Neuronal stem cell (in vitro differentiated cells): ENCODE data around the gene AKAP6.

Experiments used
- DNase-seq: peaks from one replicate; pipeline ENCODE4 v3.0.0-alpha.2; 2013; ENCODE audit warnings: low spot score
- H2AFZ ChIP-seq: one replicate; pipeline ENCODE4 v1.6.1; 2013; ENCODE audit warnings: mild to moderate bottlenecking, low read length, inconsistent platforms
- H2AK5ac ChIP-seq: 2 replicates; pipeline ENCODE4 v1.6.1; 2013; ENCODE audit warnings: low read depth, mild to moderate bottlenecking, inconsistent platforms, low read length, moderate library complexity, mixed read lengths
- H2BK120ac ChIP-seq: 2 replicates; pipeline ENCODE4 v1.6.1; 2013; ENCODE audit warnings: low read depth, mild to moderate bottlenecking, inconsistent platforms, low read length, moderate library complexity, mixed read lengths
- H2BK12ac ChIP-seq: one replicate; pipeline ENCODE4 v1.6.1; 2013; ENCODE audit warnings: low read length, inconsistent platforms
- H2BK15ac ChIP-seq: 2 replicates; pipeline ENCODE4 v1.6.1; 2013; ENCODE audit warnings: mild to moderate bottlenecking, low read length, inconsistent platforms, mixed read lengths
- H2BK5ac ChIP-seq: one replicate; pipeline ENCODE4 v1.6.1; 2013; ENCODE audit warnings: inconsistent platforms, mild to moderate bottlenecking, low read length, moderate library complexity
- H3K14ac ChIP-seq: one replicate; pipeline ENCODE4 v1.6.1; 2013; ENCODE audit warnings: low read length, inconsistent platforms
- H3K18ac ChIP-seq: 2 replicates; pipeline ENCODE4 v1.6.1; 2013; ENCODE audit warnings: low read length, inconsistent platforms
- H3K23ac ChIP-seq: 2 replicates; pipeline ENCODE4 v1.6.1; 2013; ENCODE audit warnings: low read depth, mild to moderate bottlenecking, mixed read lengths, low read length, inconsistent platforms; ENCODE audit not compliant: poor library complexity
- H3K27ac ChIP-seq: replicated peaks from 3 replicates; pipeline ENCODE4 v1.5.1; 2013; ENCODE audit warnings: low read length, inconsistent platforms
- H3K27me3 ChIP-seq, 3 experiments: 2 replicates each; pipeline ENCODE4 v1.6.1; 2013; ENCODE audit warnings: low read length in 3 of 3, mild to moderate bottlenecking in 2 of 3, inconsistent platforms in 1 of 3, low read depth in 1 of 3, mixed read lengths in 1 of 3, moderate library complexity in 1 of 3; ENCODE audit not compliant: control insufficient read depth in 3 of 3, insufficient read depth in 3 of 3
- H3K36me3 ChIP-seq, 2 donors: replicated peaks in 1 of 2; 2 replicates each; pipeline ENCODE4 v1.6.1; 2013; ENCODE audit warnings: low read length in 2 of 2; ENCODE audit not compliant: control insufficient read depth in 2 of 2, insufficient read depth in 2 of 2
- H3K4ac ChIP-seq: 2 replicates; pipeline ENCODE4 v1.6.1; 2013; ENCODE audit warnings: inconsistent platforms, mild to moderate bottlenecking, low read length, moderate library complexity
- H3K4me1 ChIP-seq, 2 donors: 1 replicate in 1 of 2; 2 replicates in 1 of 2; pipeline ENCODE4 v1.6.1; 2013; ENCODE audit warnings: low read length in 2 of 2, low read depth in 1 of 2; ENCODE audit not compliant: control insufficient read depth in 2 of 2, insufficient read depth in 1 of 2
- H3K4me2 ChIP-seq: one replicate; pipeline ENCODE4 v1.6.1; 2013; ENCODE audit warnings: mild to moderate bottlenecking, low read length, inconsistent platforms; ENCODE audit not compliant: insufficient read depth, poor library complexity, severe bottlenecking
- H3K4me3 ChIP-seq, 2 donors: 2 replicates each; pipeline ENCODE4 v1.5.1; 2013; ENCODE audit warnings: low read length in 2 of 2, mild to moderate bottlenecking in 2 of 2, inconsistent platforms in 1 of 2, moderate library complexity in 1 of 2
- H3K79me1 ChIP-seq: one replicate; pipeline ENCODE4 v1.6.1; 2013; ENCODE audit warnings: low read depth, mild to moderate bottlenecking, inconsistent platforms, low read length, moderate library complexity
- H3K9ac ChIP-seq: one replicate; pipeline ENCODE4 v1.6.1; 2013; ENCODE audit warnings: mild to moderate bottlenecking, low read depth, low read length, inconsistent platforms; ENCODE audit not compliant: poor library complexity
- H3K9me3 ChIP-seq, 2 donors: replicated peaks in 1 of 2; 2 replicates each; pipeline versions ENCODE3 to v1.6.1; 2013; ENCODE audit warnings: low read length in 2 of 2, mild to moderate bottlenecking in 2 of 2, inconsistent platforms in 1 of 2, low read depth in 1 of 2, mixed read lengths in 1 of 2, moderate library complexity in 1 of 2; ENCODE audit not compliant: control insufficient read depth in 2 of 2, insufficient read depth in 1 of 2
- H4K8ac ChIP-seq: one replicate; pipeline ENCODE4 v1.6.1; 2013; ENCODE audit warnings: low read depth, mild to moderate bottlenecking, inconsistent platforms, low read length, moderate library complexity
- H4K91ac ChIP-seq: one replicate; pipeline ENCODE4 v1.6.1; 2013; ENCODE audit warnings: low read length, low read depth, mild to moderate bottlenecking, inconsistent platforms; ENCODE audit not compliant: poor library complexity
- WGBS, 2 donors: extraction: QIAGEN DNeasy Blood & Tissue Kit; methylation state at CpG; one replicate each; pipeline ENCODE4 v1.1.7; 2013; ENCODE audit warnings: missing lambda C conversion rate in 2 of 2, mixed read lengths in 1 of 2; ENCODE audit not compliant: insufficient read length in 2 of 2, insufficient replicate concordance in 1 of 2; ENCODE audit errors: extremely low coverage in 2 of 2; 5-methylcytosine and 5-hydroxymethylcytosine counted together

The AKAP6 gene

GRCh38 chr14:32472512-32473463 lies 143.7 kb downstream of the AKAP6 start:
- no peak overlapping the region for H3K4ac ChIP-seq
- no peak overlapping the region for H3K27ac ChIP-seq
- no peak overlapping the region for H3K18ac ChIP-seq
- H3K79me1 ChIP-seq = no peaks in the 10 kb centered on the region
- no peak overlapping the region for H3K9ac ChIP-seq
- H2AK5ac ChIP-seq = no peak overlapping the region
- no peak overlapping the region for H3K14ac ChIP-seq
- no peaks in the 10 kb centered on the region for H3K27me3 ChIP-seq
- no peak overlapping the region for H2BK12ac ChIP-seq
- H3K4me3 ChIP-seq = no peak overlapping the region
- H3K36me3 ChIP-seq = no peaks in the 10 kb centered on the region
- no CpG with 5 or more reads among the region's 4 CpGs for WGBS, 2 donors
- no peaks in the 10 kb centered on the region for H3K9me3 ChIP-seq
- no peak overlapping the region for H3K23ac ChIP-seq
- H4K91ac ChIP-seq = no peak overlapping the region
- no peak overlapping the region for H2BK120ac ChIP-seq
- H4K8ac ChIP-seq = no peak overlapping the region
- no peak overlapping the region for H2BK5ac ChIP-seq
- H2BK15ac ChIP-seq = no peak overlapping the region
- H2AFZ ChIP-seq = peak overlapping the region; percentile 70
- no peak overlapping the region for H3K4me2 ChIP-seq
- no peak for DNase-seq
- H3K4me1 ChIP-seq = peaks cover 12 to 14% of the 10 kb centered on the region in 2 donors

GRCh38 chr14:32473464-32473855 lies 144.4 kb downstream of the AKAP6 start:
- no CpG with 5 or more reads among the region's 3 CpGs for WGBS, 2 donors
- H2BK15ac ChIP-seq = no peak overlapping the region
- no peak overlapping the region for H3K23ac ChIP-seq
- H3K27ac ChIP-seq = no peak overlapping the region
- H3K18ac ChIP-seq = no peak overlapping the region
- no peaks in the 10 kb centered on the region for H3K36me3 ChIP-seq
- no peaks in the 10 kb centered on the region for H3K79me1 ChIP-seq
- no peak overlapping the region for H4K8ac ChIP-seq
- no peak overlapping the region for H3K14ac ChIP-seq
- H2BK120ac ChIP-seq = no peak overlapping the region
- H3K4me3 ChIP-seq = no peak overlapping the region
- no peaks in the 10 kb centered on the region for H3K9me3 ChIP-seq
- H2AK5ac ChIP-seq = no peak overlapping the region
- H2BK5ac ChIP-seq = no peak overlapping the region
- H4K91ac ChIP-seq = no peak overlapping the region
- H2BK12ac ChIP-seq = no peak overlapping the region
- H3K4ac ChIP-seq = no peak overlapping the region
- no peak for DNase-seq
- peaks cover 12 to 14% of the 10 kb centered on the region in 2 donors for H3K4me1 ChIP-seq
- no peak overlapping the region for H2AFZ ChIP-seq
- no peaks in the 10 kb centered on the region for H3K27me3 ChIP-seq
- no peak overlapping the region for H3K9ac ChIP-seq
- H3K4me2 ChIP-seq = no peak overlapping the region

- Histone ChIP-seq H3K4me2 (no peak overlapping the region), H3K4me3 (no peak overlapping the region), H3K79me1 (no peaks in the 10 kb centered on the region), H3K14ac (no peak overlapping the region), H3K27me3 (no peaks in the 10 kb centered on the region), H3K23ac (no peak overlapping the region), H4K91ac (no peak overlapping the region), H4K8ac (no peak overlapping the region), H3K9ac (no peak overlapping the region), H3K27ac (no peak overlapping the region), H3K4me1 (peaks cover 12 to 14% of the 10 kb centered on the region in 2 donors), H2BK15ac (no peak overlapping the region), H2BK120ac (no peak overlapping the region), H2BK5ac (no peak overlapping the region), H2AK5ac (no peak overlapping the region), H3K4ac (no peak overlapping the region), H2BK12ac (no peak overlapping the region), H3K18ac (no peak overlapping the region), H3K9me3 (no peaks in the 10 kb centered on the region), H2AFZ (no peak overlapping the region), H3K36me3 (no peaks in the 10 kb centered on the region)
- DNase-seq = no peak
- WGBS, 2 donors = no CpG with 5 or more reads among the region's 5 CpGs
Observed at GRCh38 chr14:32474478-32475195, 145.5 kb downstream of the AKAP6 start.

GRCh38 chr14:32476532-32476931 lies 147.4 kb downstream of the AKAP6 start:
- H3K9ac ChIP-seq = no peak overlapping the region
- H3K27ac ChIP-seq = no peak overlapping the region
- no peak overlapping the region for H2AFZ ChIP-seq
- H3K27me3 ChIP-seq = no peaks in the 10 kb centered on the region
- no peak for DNase-seq
- H4K8ac ChIP-seq = no peak overlapping the region
- H3K4me2 ChIP-seq = no peak overlapping the region
- no peak overlapping the region for H4K91ac ChIP-seq
- H3K4ac ChIP-seq = no peak overlapping the region
- H3K4me1 ChIP-seq = peaks cover 12 to 14% of the 10 kb centered on the region in 2 donors
- no peak overlapping the region for H2BK120ac ChIP-seq
- no peak overlapping the region for H2AK5ac ChIP-seq
- no peaks in the 10 kb centered on the region for H3K36me3 ChIP-seq
- H3K18ac ChIP-seq = no peak overlapping the region
- no peak overlapping the region for H2BK12ac ChIP-seq
- H2BK5ac ChIP-seq = no peak overlapping the region
- no peak overlapping the region for H3K4me3 ChIP-seq
- no CpG with 5 or more reads among the region's 4 CpGs for WGBS, 2 donors
- no peak overlapping the region for H3K23ac ChIP-seq
- no peak overlapping the region for H2BK15ac ChIP-seq
- H3K9me3 ChIP-seq = no peaks in the 10 kb centered on the region
- no peak overlapping the region for H3K14ac ChIP-seq
- no peaks in the 10 kb centered on the region for H3K79me1 ChIP-seq
